Gastroesophageal sphincter (tissue), 3 donors: ENCODE measurements around the gene MYD88.

Source experiments
- EP300 ChIP-seq: sonication (generic); formaldehyde crosslinking; IDR thresholded peaks from one replicate; pipeline ENCODE4 v1.6.1; 2017; ENCODE audit warnings: antibody characterized with exemption, mild to moderate bottlenecking
- TF ChIP-seq, protein P1 (sequence below), 4 experiments: fragments of 200-600 bp in 2 of 4; fragments of 450-650 bp in 2 of 4; sonication (generic) in 1 of 4; IDR thresholded peaks; one replicate each; pipeline ENCODE4 v1.5.1; 2017 to 2019; ENCODE audit warnings: antibody characterized with exemption in 4 of 4, mild to moderate bottlenecking in 2 of 4, moderate library complexity in 2 of 4

DNA sequence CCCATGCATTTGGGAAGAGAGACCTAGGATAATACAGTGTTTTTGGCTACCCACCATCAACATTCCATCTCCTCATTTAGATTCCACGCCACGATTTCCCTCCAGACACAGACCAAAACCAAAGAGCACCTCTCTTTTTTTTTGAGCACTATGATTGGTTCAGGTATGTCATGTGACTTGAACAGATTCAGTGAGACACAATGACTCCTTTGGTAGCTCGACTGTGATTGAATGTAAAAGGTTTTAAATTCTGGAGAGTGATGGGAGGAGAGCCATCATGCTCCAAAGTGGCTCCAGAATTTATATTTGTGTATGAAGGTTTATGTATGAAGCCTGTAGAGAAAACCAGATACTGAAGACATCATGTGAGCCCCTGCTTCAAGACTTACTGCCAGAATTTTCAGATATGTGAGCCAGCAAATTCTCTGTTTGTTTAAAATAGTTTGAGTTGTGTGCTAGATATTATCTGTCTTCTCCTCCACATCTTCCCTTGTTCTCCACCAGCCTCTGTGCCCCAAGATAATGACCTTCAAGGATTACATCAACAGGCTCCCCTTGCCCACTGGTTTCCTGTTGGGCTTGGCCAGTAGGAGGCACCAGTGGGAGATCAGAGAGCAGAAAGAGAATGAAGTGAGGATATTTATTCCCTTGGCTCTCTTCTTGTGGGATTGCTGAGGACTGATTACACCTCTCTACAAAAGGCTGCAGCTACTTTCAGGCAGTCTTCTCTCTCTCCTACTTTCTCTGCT lies 12.5 kb downstream of the MYD88 start:
- TF ChIP-seq, protein P1, sequence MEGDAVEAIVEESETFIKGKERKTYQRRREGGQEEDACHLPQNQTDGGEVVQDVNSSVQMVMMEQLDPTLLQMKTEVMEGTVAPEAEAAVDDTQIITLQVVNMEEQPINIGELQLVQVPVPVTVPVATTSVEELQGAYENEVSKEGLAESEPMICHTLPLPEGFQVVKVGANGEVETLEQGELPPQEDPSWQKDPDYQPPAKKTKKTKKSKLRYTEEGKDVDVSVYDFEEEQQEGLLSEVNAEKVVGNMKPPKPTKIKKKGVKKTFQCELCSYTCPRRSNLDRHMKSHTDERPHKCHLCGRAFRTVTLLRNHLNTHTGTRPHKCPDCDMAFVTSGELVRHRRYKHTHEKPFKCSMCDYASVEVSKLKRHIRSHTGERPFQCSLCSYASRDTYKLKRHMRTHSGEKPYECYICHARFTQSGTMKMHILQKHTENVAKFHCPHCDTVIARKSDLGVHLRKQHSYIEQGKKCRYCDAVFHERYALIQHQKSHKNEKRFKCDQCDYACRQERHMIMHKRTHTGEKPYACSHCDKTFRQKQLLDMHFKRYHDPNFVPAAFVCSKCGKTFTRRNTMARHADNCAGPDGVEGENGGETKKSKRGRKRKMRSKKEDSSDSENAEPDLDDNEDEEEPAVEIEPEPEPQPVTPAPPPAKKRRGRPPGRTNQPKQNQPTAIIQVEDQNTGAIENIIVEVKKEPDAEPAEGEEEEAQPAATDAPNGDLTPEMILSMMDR (IDR thresholded peaks at IDR 0.05), result no peak
- no peak for TF ChIP-seq EP300
